ENCODE results near the gene ADGRL3.

Gene ADGRL3

DNA sequence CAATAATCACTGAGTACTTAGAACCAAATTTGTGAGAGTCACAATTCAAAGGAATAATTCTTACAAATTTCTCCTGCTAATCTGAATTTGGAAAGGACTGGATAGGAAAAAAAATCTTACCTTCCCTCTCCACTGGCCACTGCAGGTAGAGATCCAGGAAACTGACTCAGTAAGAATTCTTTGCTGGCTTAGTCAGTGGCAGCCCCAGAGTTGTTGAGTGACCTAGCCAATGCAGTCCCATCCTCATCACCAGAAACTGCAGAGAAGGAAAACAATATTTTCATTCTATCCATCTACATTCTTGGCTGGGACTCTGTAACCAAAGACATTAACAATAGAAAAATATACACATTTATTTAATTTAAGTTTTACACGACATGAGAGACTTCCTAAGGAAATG lies 572.0 kb downstream of the ADGRL3 start:
- TF ChIP-seq CTCF (conservative IDR thresholded peaks at IDR 0.05; ENCODE audit: control insufficient read depth, insufficient read depth, low read depth, low read length), result no peak
- DNase-seq (ENCODE audit: low read depth), result no peak
- H3K4me3 ChIP-seq (ENCODE audit: control insufficient read depth, low read depth, low read length), result no peak overlapping the region

DNA sequence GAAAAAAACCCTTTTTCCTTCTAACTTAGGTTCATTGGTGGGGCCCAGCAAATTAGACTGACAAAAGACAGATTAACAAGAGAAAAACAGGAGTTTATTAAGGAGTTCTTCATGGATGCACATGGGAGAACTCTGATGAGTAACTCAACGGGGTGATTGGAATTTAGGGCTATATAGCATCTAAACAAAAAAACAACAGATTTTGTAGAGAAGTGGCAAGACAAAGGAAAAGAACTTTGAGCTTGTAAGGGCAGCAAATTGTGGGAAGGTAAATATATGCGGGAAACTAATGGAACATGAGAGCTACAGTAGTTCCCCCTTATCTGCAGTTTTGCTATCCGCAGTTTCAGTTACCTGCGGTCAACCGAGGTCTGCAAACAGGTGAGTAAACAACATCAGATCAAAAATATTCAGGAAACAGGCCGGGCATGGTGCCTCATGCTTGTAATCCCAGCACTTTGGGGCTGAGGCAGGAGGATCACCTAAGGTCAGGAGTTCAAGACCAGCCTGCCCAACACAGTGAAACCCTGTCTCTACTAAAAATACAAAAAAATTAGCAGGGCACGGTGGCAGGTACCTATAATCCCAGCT lies 573.6 kb downstream of the ADGRL3 start:
- TF ChIP-seq CTCF (conservative IDR thresholded peaks at IDR 0.05; ENCODE audit: control insufficient read depth, insufficient read depth, low read depth, low read length), result no peak
- no peak overlapping the region for H3K4me3 ChIP-seq (ENCODE audit: control insufficient read depth, low read depth, low read length)
- no peak for DNase-seq (ENCODE audit: low read depth)

DNA sequence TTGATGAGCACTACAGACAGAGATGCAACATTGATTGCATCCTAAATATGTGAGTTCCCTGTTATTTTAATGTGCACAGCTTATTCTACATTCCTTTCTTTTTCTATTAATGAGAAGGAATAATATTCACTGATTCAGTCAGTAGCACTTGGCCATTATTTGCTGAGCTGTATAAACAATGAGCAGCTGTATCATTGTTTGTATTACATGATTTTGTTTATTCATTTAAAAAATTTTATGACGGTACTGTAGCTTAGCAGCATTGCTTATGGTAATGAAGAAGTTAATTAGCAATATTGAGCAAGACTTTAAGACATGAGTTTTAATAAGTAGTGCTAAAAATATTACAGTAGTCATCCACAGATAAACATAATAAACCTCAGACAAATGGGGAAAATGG lies 582.0 kb downstream of the ADGRL3 start:
- no peak for TF ChIP-seq CTCF (conservative IDR thresholded peaks at IDR 0.05; ENCODE audit: control insufficient read depth, insufficient read depth, low read depth, low read length)
- DNase-seq (ENCODE audit: low read depth), result no peak
- no peak overlapping the region for H3K4me3 ChIP-seq (ENCODE audit: control insufficient read depth, low read depth, low read length)

- H3K4me3 ChIP-seq (ENCODE audit: control insufficient read depth, low read depth, low read length), result no peak overlapping the region
- TF ChIP-seq CTCF (conservative IDR thresholded peaks at IDR 0.05; ENCODE audit: control insufficient read depth, insufficient read depth, low read depth, low read length), result no peak
- DNase-seq (ENCODE audit: low read depth), result no peak
Observed at GRCh38 chr4:61783050-61783449, 582.9 kb downstream of the ADGRL3 start.

DNA sequence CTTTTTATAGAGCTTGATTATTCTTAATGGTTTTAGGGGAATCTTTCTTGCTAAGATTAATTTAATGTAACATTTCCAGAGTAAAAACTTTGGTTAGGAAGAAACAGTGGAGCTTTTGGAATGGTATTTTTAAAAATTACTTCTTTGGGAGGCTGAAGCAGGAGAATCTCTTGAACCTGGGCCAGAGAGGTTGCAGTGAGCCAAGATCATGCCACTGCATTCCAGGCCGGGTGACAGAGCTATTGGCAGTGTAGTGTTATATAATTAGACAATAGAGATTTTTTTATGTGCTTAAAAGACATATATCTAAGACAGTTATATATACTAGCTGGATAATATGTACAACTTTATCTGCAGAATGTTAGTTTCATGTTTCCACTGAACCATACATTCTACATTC lies 585.6 kb downstream of the ADGRL3 start:
- no peak overlapping the region for H3K4me3 ChIP-seq (ENCODE audit: control insufficient read depth, low read depth, low read length)
- DNase-seq (ENCODE audit: low read depth), result no peak
- TF ChIP-seq CTCF (conservative IDR thresholded peaks at IDR 0.05; ENCODE audit: control insufficient read depth, insufficient read depth, low read depth, low read length), result no peak

GRCh38 chr4:61786211-61786610 lies 586.1 kb downstream of the ADGRL3 start:
- H3K4me3 ChIP-seq (ENCODE audit: control insufficient read depth, low read depth, low read length), result no peak overlapping the region
- TF ChIP-seq CTCF (conservative IDR thresholded peaks at IDR 0.05; ENCODE audit: control insufficient read depth, insufficient read depth, low read depth, low read length), result no peak
- DNase-seq (ENCODE audit: low read depth), result no peak

DNA sequence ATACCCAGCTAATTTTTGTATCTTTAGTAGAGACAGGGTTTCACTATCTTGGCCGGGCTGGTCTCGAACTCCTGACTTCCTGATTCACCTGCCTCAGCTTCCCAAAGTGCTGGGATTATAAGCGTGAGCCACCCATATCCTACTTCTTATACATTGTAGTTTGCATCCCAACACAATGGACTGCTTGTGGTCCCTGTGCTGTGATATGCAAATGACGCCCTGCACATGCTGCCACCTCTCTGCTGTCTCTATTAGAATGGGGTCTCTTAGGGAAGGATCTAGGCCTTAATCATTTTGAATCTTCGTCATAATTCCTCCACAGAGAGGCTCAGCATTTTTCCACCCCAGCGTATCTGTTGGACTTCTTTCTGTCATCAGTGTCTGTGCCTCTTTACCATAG lies 595.9 kb downstream of the ADGRL3 start:
- no peak for TF ChIP-seq CTCF (conservative IDR thresholded peaks at IDR 0.05; ENCODE audit: control insufficient read depth, insufficient read depth, low read depth, low read length)
- DNase-seq (ENCODE audit: low read depth), result no peak
- H3K4me3 ChIP-seq (ENCODE audit: control insufficient read depth, low read depth, low read length), result no peak overlapping the region
